GM18873 (cell line): ENCODE data around the gene ZNF701.

ENCODE experiments used
- ATAC-seq: cut with Tn5 transposase; IDR thresholded peaks from one replicate; pipeline ENCODE4 v1.9.1; 2021; ENCODE audit warnings: mild to moderate bottlenecking, moderate library complexity, moderate number of reproducible peaks; ENCODE audit not compliant: unreplicated experiment, low FRiP score

Gene ZNF701

DNA sequence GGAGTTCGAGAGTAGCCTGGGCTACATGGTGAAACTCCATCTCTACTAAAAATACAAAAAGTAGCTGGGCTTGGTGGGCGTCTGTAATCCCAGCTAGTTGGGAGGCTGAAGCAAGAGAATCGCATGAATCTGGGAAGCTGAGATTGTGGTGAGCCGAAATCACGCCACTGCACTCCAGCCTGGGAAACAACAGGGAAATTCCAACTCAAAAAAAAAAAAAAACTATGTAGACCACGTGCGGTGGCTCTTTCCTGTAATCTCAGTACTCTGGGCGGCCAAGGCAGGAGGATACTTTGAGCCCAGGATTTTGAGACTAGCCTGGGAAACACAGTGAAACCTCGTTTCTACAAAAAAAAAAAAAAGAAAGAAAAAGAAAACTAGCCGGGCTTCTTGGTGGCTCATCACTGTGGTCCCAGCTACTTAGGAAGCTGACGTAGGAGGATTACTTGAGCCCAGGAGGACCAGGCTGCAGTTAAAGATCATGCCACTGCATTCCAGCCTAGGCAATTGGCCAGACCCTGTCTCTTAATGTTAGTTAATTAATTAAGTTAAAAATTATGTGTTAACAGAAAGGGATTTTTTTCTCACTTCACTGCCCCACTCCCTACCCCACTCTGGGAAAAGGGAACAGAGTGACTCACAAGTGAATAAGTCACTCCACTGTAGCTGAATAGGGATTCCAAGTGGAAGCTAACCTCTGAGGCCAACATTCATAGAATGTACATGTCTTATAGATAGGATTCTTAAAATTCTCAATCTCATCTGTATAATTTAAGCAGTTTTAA is 65.9 kb downstream of the ZNF701 start:
- no peak for ATAC-seq
